ENCODE measurements around the gene SMPD2. TPM values are rescaled to one million over a fixed set of nuclear protein-coding genes. Genes with fewer than 3 reads are reported as not detected.

The SMPD2 gene
- total and polyA plus RNA-seq, 8 donors = 9.6 to 13.6 (median 12.8) TPM

- no peak for ATAC-seq
- Histone ChIP-seq H3K4me3 (no peak overlapping the region), H3K9me3 (no peaks in the 10 kb centered on the region), H3K4me1 (peaks cover 11 to 37% of the 10 kb centered on the region in 2 donors), H3K36me3 (peaks cover 4 to 82% of the 10 kb centered on the region in 2 donors), H3K27me3 (no peaks in the 10 kb centered on the region), H3K27ac (no peak overlapping the region)
- no peak for TF ChIP-seq CTCF (IDR thresholded peaks at IDR 0.05)
- intact Hi-C loops (cut with DNase I) = no loop called here
- no peak for DNase-seq
These were observed 34.5 kb downstream of the SMPD2 start for GRCh38 chr6:109474995-109475394.

GRCh38 chr6:109475625-109476024 lies 35.1 kb downstream of the SMPD2 start:
- intact Hi-C loops (cut with DNase I) = no loop called here
- H3K36me3 ChIP-seq = peaks cover 4 to 80% of the 10 kb centered on the region in 2 donors
- no peak for TF ChIP-seq CTCF (IDR thresholded peaks at IDR 0.05)

GRCh38 chr6:109477184-109477583 lies 36.7 kb downstream of the SMPD2 start:
- Histone ChIP-seq H3K4me3 (no peak overlapping the region), H3K27me3 (no peaks in the 10 kb centered on the region), H3K36me3 (peaks cover 4 to 73% of the 10 kb centered on the region in 2 donors), H3K9me3 (no peaks in the 10 kb centered on the region), H3K4me1 (peaks cover 21 to 56% of the 10 kb centered on the region in 2 donors), H3K27ac (no peak overlapping the region)
- DNase-seq (no peak), ATAC-seq (no peak)
- intact Hi-C loops (cut with DNase I) = no loop called here
- no peak for TF ChIP-seq CTCF (IDR thresholded peaks at IDR 0.05)

More at GRCh38 chr6:109475625-109476024, 35.1 kb downstream of the SMPD2 start:
- ATAC-seq (no peak), DNase-seq (no peak)
- H3K27me3 ChIP-seq = no peaks in the 10 kb centered on the region
- H3K4me1 ChIP-seq = peaks cover 11 to 41% of the 10 kb centered on the region in 2 donors
- H3K4me3 ChIP-seq = no peak overlapping the region
- no peaks in the 10 kb centered on the region for H3K9me3 ChIP-seq
- no peak overlapping the region for H3K27ac ChIP-seq

- no peak for DNase-seq
- H3K27ac ChIP-seq = no peak overlapping the region
These were observed 37.2 kb downstream of the SMPD2 start for GRCh38 chr6:109477725-109478124.

GRCh38 chr6:109478222-109478805 lies 37.8 kb downstream of the SMPD2 start:
- TF ChIP-seq CTCF (IDR thresholded peaks at IDR 0.05) = no peak
- H3K4me1 ChIP-seq = peaks cover 21 to 60% of the 10 kb centered on the region in 2 donors

More at GRCh38 chr6:109477725-109478124, 37.2 kb downstream of the SMPD2 start:
- no peak for TF ChIP-seq CTCF (IDR thresholded peaks at IDR 0.05)
- H3K4me3 ChIP-seq = no peak overlapping the region
- intact Hi-C loops (cut with DNase I) = no loop called here
- H3K9me3 ChIP-seq = no peaks in the 10 kb centered on the region
- H3K4me1 ChIP-seq = peaks cover 21 to 60% of the 10 kb centered on the region in 2 donors
- H3K27me3 ChIP-seq = no peaks in the 10 kb centered on the region
- peaks cover 4 to 68% of the 10 kb centered on the region in 2 donors for H3K36me3 ChIP-seq
- ATAC-seq = no peak

More at GRCh38 chr6:109478222-109478805, 37.8 kb downstream of the SMPD2 start:
- DNase-seq (no peak), ATAC-seq (no peak)
- intact Hi-C loops (cut with DNase I) = no loop called here
- H3K4me3 ChIP-seq = peak overlapping the region in 1 of 2 donors; percentile 14
- no peaks in the 10 kb centered on the region for H3K27me3 ChIP-seq
- peaks cover 4 to 62% of the 10 kb centered on the region in 2 donors for H3K36me3 ChIP-seq
- no peak overlapping the region for H3K27ac ChIP-seq
- no peaks in the 10 kb centered on the region for H3K9me3 ChIP-seq

All from left lung (tissue), 10 donors.